Measurements from ENCODE around the gene IMMP2L.
"Not testable (repeated sequence)": the region's sequence is repeated elsewhere in the genome, so short reads cannot be mapped to it uniquely, and the experiment has no call there.

The IMMP2L gene

DNA sequence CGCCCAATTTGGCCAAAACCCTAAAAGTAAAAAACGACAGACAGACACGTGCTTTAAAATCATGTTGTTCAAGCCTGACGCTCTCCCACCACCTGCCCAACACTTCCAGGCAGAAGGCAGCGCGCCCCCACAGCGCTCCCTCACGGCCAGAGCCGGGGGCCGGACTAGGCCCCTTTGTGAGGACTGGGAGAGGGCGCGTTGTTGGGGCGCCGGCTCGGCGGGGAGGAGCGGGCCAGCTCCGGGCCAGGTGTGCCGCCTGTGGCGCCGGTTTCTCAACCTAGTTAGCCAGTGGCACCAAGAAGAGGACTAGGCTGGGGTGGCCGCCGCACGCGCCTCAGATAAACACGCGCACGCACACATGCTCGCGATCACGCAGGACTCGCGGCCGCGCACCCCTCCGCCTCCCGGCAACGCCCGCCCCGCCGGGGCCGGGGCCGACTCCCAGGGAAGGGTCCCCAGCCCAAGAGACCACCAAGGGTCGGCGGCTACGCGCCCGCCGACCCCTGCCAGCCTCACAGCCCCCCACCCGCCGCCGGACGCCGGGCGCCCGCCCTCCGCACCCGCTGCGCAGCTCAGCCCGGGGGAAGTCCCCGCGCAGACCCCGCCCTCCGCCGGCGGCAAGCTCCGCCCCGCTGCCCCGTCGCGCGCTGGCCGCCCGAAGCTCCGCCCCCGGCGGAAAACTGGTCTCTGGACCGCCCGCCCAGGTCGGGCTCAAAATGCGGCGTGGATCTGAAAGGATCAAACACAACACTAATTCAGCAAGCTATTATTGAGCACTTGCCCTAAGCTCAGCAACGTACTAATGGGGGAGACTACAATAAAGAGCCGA lies at the start of gene IMMP2L:
IMMP2L (minus strand) TSS at position 589 of the 829 bp plus-strand sequence.
- Histone ChIP-seq H2AFZ (ENCODE audit: low read length) (peak within 1 kb of the TSS; percentile 100), H3K9me3 (ENCODE audit: insufficient read depth, low read depth, low read length) (no peaks in the 10 kb centered on the region), H3K9me2 (replicated peaks; ENCODE audit: low read depth, low read length) (no peaks in the 10 kb centered on the region), H3K4me2 (ENCODE audit: low read depth, low read length, poor library complexity, severe bottlenecking) (peak within 1 kb of the TSS; percentile 99), H3K4me1 (ENCODE audit: insufficient read depth, low read length, poor library complexity, severe bottlenecking) (peaks cover 37% of the 10 kb centered on the region), H4K20me1 (ENCODE audit: insufficient read depth, low read length, poor library complexity, severe bottlenecking) (no peaks in the 10 kb centered on the region), H3K27me3 (ENCODE audit: insufficient read depth, low read length, poor library complexity, severe bottlenecking) (no peaks in the 10 kb centered on the region), H3F3A (ENCODE audit: low read depth) (no peaks in the 10 kb centered on the region), H3K4me3 (ENCODE audit: low read length, poor library complexity, severe bottlenecking) (peak within 1 kb of the TSS; percentile 83), H3K36me3 (ENCODE audit: insufficient read depth, low read length) (no peaks in the 10 kb centered on the region), H3K79me2 (ENCODE audit: insufficient read depth, low read length) (peaks cover 14% of the 10 kb centered on the region; the same call in 1 of the 2 replicates), H3K9ac (ENCODE audit: low read depth, low read length, poor library complexity, severe bottlenecking) (peak within 1 kb of the TSS; percentile 73)
- no peak for TF ChIP-seq EZH2phosphoT487 (IDR thresholded peaks at IDR 0.05; ENCODE audit: borderline replicate concordance)
- TF ChIP-seq, protein P1, sequence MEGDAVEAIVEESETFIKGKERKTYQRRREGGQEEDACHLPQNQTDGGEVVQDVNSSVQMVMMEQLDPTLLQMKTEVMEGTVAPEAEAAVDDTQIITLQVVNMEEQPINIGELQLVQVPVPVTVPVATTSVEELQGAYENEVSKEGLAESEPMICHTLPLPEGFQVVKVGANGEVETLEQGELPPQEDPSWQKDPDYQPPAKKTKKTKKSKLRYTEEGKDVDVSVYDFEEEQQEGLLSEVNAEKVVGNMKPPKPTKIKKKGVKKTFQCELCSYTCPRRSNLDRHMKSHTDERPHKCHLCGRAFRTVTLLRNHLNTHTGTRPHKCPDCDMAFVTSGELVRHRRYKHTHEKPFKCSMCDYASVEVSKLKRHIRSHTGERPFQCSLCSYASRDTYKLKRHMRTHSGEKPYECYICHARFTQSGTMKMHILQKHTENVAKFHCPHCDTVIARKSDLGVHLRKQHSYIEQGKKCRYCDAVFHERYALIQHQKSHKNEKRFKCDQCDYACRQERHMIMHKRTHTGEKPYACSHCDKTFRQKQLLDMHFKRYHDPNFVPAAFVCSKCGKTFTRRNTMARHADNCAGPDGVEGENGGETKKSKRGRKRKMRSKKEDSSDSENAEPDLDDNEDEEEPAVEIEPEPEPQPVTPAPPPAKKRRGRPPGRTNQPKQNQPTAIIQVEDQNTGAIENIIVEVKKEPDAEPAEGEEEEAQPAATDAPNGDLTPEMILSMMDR (conservative IDR thresholded peaks at IDR 0.05; ENCODE audit: low read length), result peak; percentile 53

DNA sequence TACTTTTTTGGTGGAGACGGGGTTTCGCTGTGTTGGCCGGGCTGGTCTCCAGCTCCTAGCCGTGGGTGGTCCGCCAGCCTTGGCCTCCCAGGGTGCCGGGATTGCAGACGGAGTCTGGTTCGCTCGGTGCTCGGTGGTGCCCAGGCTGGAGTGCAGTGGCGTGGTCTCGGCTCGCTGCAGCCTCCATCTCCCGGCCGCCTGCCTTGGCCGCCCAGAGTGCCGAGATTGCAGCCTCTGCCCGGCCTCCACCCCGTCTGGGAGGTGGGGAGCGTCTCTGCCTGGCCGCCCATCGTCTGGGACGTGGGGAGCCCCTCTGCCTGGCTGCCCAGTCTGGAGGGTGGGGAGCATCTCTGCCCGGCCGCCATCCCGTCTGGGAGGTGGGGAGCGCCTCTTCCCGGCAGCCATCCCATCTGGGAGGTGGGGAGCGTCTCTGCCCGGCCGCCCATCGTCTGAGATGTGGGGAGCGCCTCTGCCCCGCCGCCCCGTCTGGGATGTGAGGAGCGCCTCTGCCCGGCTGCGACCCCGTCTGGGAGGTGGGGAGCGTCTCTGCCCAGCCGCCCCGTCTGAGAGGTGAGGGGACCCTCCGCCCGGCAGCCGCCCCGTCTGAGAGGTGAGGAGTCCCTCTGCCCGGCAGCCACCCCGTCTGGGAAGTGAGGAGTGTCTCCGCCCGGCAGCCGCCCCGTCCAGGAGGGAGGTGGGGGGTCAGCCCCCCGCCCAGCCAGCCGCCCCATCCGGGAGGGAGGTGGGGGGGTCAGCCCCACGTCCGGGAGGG lies 47.4 kb upstream of the IMMP2L start:
- H3K9ac ChIP-seq (ENCODE audit: low read depth, low read length, poor library complexity, severe bottlenecking); H3K27me3 ChIP-seq (ENCODE audit: insufficient read depth, low read length, poor library complexity, severe bottlenecking); H3K4me3 ChIP-seq (ENCODE audit: low read length, poor library complexity, severe bottlenecking): not testable (repeated sequence)

DNA sequence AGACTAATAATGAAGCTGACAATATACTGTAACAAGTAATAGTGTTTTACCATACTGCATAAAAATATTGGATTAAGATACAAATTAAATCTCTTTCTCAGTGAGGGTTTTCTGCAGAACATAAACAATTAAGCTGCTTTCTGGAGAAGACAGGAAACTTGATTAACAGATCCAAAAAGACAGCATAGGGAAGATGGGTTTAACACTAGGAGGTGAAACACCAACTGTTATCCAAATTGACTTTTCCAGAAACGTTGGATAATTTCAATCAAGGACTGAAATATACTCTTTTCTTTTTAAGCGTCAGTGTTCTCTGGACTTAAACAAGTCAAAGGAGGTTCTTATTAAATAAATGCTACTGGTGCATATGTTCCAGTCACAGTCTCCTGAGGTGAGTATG lies 45.3 kb upstream of the IMMP2L start:
- Histone ChIP-seq H3K9ac (ENCODE audit: low read depth, low read length, poor library complexity, severe bottlenecking) (no peak overlapping the region), H3K79me2 (ENCODE audit: insufficient read depth, low read length) (no peaks in the 10 kb centered on the region), H3K4me1 (ENCODE audit: insufficient read depth, low read length, poor library complexity, severe bottlenecking) (no peaks in the 10 kb centered on the region), H3K9me2 (replicated peaks; ENCODE audit: low read depth, low read length) (no peaks in the 10 kb centered on the region), H3K4me3 (ENCODE audit: low read length, poor library complexity, severe bottlenecking) (no peak overlapping the region), H3K36me3 (ENCODE audit: insufficient read depth, low read length) (no peaks in the 10 kb centered on the region), H3K27me3 (ENCODE audit: insufficient read depth, low read length, poor library complexity, severe bottlenecking) (no peaks in the 10 kb centered on the region), H2AFZ (ENCODE audit: low read length) (no peak overlapping the region), H3K4me2 (ENCODE audit: low read depth, low read length, poor library complexity, severe bottlenecking) (no peak overlapping the region), H4K20me1 (ENCODE audit: insufficient read depth, low read length, poor library complexity, severe bottlenecking) (no peaks in the 10 kb centered on the region), H3F3A (ENCODE audit: low read depth) (no peaks in the 10 kb centered on the region), H3K9me3 (ENCODE audit: insufficient read depth, low read depth, low read length) (no peaks in the 10 kb centered on the region)
- TF ChIP-seq EZH2phosphoT487 (IDR thresholded peaks at IDR 0.05; ENCODE audit: borderline replicate concordance), result no peak
- TF ChIP-seq, protein P1 (conservative IDR thresholded peaks at IDR 0.05; ENCODE audit: low read length), result no peak

More for the DNA sequence above, 47.4 kb upstream of the IMMP2L start:
- not testable (repeated sequence) for H2AFZ ChIP-seq (ENCODE audit: low read length); H3K4me1 ChIP-seq (ENCODE audit: insufficient read depth, low read length, poor library complexity, severe bottlenecking); H3K4me2 ChIP-seq (ENCODE audit: low read depth, low read length, poor library complexity, severe bottlenecking); H3K9me3 ChIP-seq (ENCODE audit: insufficient read depth, low read depth, low read length); H3K9me2 ChIP-seq (replicated peaks; ENCODE audit: low read depth, low read length); H3K36me3 ChIP-seq (ENCODE audit: insufficient read depth, low read length); H4K20me1 ChIP-seq (ENCODE audit: insufficient read depth, low read length, poor library complexity, severe bottlenecking); H3K79me2 ChIP-seq (ENCODE audit: insufficient read depth, low read length); H3F3A ChIP-seq (ENCODE audit: low read depth)

All from Loucy (cell line).